Parathyroid adenoma (tissue), 2 donors: Measurements from ENCODE around the gene USH1C.

Experiments
- H2AFZ ChIP-seq: fragments of 300-600 bp; sonication (generic); one replicate; pipeline ENCODE4 v1.7.0; 2017; ENCODE audit warnings: antibody characterized with exemption, mild to moderate bottlenecking
- H3K27ac ChIP-seq: fragments of 300-600 bp; sonication (generic); one replicate; pipeline ENCODE4 v1.7.0; 2017
- H3K27me3 ChIP-seq: fragments of 300-600 bp; sonication (generic); one replicate; pipeline ENCODE4 v1.7.0; 2017; ENCODE audit warnings: low read length; ENCODE audit not compliant: control insufficient read depth, insufficient read depth
- H3K36me3 ChIP-seq: fragments of 300-600 bp; sonication (generic); one replicate; pipeline ENCODE4 v1.7.0; 2017; ENCODE audit warnings: low read length; ENCODE audit not compliant: control insufficient read depth, insufficient read depth
- H3K4me1 ChIP-seq: fragments of 300-600 bp; sonication (generic); one replicate; pipeline ENCODE4 v1.7.0; 2017; ENCODE audit warnings: control low read depth
- H3K4me2 ChIP-seq: fragments of 300-600 bp; sonication (generic); one replicate; pipeline ENCODE4 v1.7.0; 2017; ENCODE audit warnings: low read length
- H3K4me3 ChIP-seq: fragments of 300-600 bp; sonication (generic); one replicate; pipeline ENCODE4 v1.7.0; 2017; ENCODE audit warnings: low read depth, low read length
- H3K79me2 ChIP-seq: fragments of 300-600 bp; sonication (generic); one replicate; pipeline ENCODE4 v1.7.0; 2017; ENCODE audit warnings: control low read depth
- H3K9ac ChIP-seq: fragments of 300-600 bp; sonication (generic); one replicate; pipeline ENCODE4 v1.7.0; 2017; ENCODE audit warnings: mild to moderate bottlenecking
- H3K9me3 ChIP-seq: fragments of 300-600 bp; sonication (generic); one replicate; pipeline ENCODE4 v1.7.0; 2017; ENCODE audit warnings: low read length; ENCODE audit not compliant: control insufficient read depth
- CTCF ChIP-seq: fragments of 300-600 bp; sonication (generic); IDR thresholded peaks from one replicate; pipeline ENCODE4 v1.7.0; 2017; ENCODE audit warnings: antibody characterized with exemption, mild to moderate bottlenecking
- donor health status: primary hyperparathyroidism.

USH1C gene

GRCh38 chr11:17443926-17444690 is 100.1 kb downstream of the USH1C start:
- no peaks in the 10 kb centered on the region for H3K36me3 ChIP-seq
- no peaks in the 10 kb centered on the region for H3K4me1 ChIP-seq
- H3K4me3 ChIP-seq, result no peak overlapping the region
- H3K27me3 ChIP-seq, result no peaks in the 10 kb centered on the region
- no peak overlapping the region for H3K9ac ChIP-seq
- no peak overlapping the region for H3K27ac ChIP-seq
- H3K79me2 ChIP-seq, result no peaks in the 10 kb centered on the region
- H2AFZ ChIP-seq, result no peak overlapping the region
- TF ChIP-seq CTCF, result no peak
- no peak overlapping the region for H3K4me2 ChIP-seq
- H3K9me3 ChIP-seq, result no peaks in the 10 kb centered on the region
